ENCODE data around the gene CLK4. TPM values are rescaled to one million over a fixed set of nuclear protein-coding genes. Genes with fewer than 3 reads are reported as not detected.

CLK4 gene
- total RNA-seq, 1 experiment from 2014 or later: 29.3 TPM

DNA sequence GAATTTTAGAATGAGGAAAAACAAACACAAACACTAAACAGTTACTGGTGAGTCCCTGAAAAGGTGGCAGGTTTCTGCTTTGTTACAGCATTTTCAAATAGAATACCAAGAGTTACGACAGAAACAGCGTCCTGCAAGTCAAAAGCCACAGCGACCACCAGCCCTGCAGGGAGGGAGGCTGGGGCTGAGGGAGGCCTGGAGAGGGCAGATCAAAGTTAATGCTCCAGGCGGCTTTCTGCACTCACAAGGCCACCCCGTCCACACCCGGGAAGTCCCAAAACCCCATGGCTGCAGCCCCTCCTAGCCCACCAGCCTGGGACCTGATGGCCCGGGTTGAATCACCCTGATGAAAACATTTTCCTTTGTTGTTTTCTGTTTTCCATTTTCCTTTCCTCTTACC lies 65.9 kb downstream of the CLK4 start:
- H3K9me3 Mint-ChIP-seq (ENCODE audit: low read depth, unreplicated experiment): peaks cover 7% of the 10 kb centered on the region
- H3K27ac Mint-ChIP-seq (ENCODE audit: unreplicated experiment): no peak overlapping the region
- H3K4me1 Mint-ChIP-seq (ENCODE audit: low read depth, unreplicated experiment): no peaks in the 10 kb centered on the region
- intact Hi-C loops (cut with micrococcal nuclease; ENCODE audit: unreplicated experiment): no loop called here
- H3K4me3 Mint-ChIP-seq (ENCODE audit: low read depth, unreplicated experiment): no peak overlapping the region
- DNase-seq: no peak
- TF ChIP-seq, protein P1, sequence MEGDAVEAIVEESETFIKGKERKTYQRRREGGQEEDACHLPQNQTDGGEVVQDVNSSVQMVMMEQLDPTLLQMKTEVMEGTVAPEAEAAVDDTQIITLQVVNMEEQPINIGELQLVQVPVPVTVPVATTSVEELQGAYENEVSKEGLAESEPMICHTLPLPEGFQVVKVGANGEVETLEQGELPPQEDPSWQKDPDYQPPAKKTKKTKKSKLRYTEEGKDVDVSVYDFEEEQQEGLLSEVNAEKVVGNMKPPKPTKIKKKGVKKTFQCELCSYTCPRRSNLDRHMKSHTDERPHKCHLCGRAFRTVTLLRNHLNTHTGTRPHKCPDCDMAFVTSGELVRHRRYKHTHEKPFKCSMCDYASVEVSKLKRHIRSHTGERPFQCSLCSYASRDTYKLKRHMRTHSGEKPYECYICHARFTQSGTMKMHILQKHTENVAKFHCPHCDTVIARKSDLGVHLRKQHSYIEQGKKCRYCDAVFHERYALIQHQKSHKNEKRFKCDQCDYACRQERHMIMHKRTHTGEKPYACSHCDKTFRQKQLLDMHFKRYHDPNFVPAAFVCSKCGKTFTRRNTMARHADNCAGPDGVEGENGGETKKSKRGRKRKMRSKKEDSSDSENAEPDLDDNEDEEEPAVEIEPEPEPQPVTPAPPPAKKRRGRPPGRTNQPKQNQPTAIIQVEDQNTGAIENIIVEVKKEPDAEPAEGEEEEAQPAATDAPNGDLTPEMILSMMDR (IDR thresholded peaks at IDR 0.05; ENCODE audit: unreplicated experiment): no peak
- no TSS peak for BruUV-seq (replicated peaks)
- H3K36me3 Mint-ChIP-seq (ENCODE audit: insufficient read depth, unreplicated experiment): no peaks in the 10 kb centered on the region
- no peaks in the 10 kb centered on the region for H3K27me3 Mint-ChIP-seq (ENCODE audit: unreplicated experiment)
- CTCF ChIA-PET: interaction anchor here (0.6 kb wide), 1 partner anchor 1525 kb away, joined by 3 read pairs; no protein-coding TSS in a partner anchor

DNA sequence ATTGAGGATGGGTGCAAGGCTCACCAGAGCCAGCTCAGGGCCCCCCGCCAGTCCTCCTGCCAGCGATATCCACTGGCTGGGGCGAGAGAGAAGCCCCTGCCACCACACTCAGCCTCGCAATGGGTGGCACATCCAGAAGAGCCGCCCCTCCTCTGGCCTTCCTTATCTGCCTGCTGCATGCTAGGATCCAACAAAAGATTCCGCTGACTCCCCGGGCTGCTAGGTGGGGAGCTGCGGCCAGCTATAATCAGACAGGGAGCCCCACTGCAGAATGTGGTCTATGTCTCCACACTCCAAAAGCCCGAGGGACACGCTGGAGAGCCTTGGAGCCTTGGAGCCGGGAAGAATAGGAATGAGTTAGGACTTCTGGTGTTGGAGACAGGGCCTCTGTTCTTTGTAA lies 69.4 kb downstream of the CLK4 start:
- Mint-ChIP-seq H3K36me3 (ENCODE audit: insufficient read depth, unreplicated experiment) (no peaks in the 10 kb centered on the region), H3K4me3 (ENCODE audit: low read depth, unreplicated experiment) (no peak overlapping the region), H3K9me3 (ENCODE audit: low read depth, unreplicated experiment) (peaks cover 14% of the 10 kb centered on the region), H3K27me3 (ENCODE audit: unreplicated experiment) (no peaks in the 10 kb centered on the region), H3K27ac (ENCODE audit: unreplicated experiment) (no peak overlapping the region), H3K4me1 (ENCODE audit: low read depth, unreplicated experiment) (no peaks in the 10 kb centered on the region)
- no TSS peak for BruUV-seq (replicated peaks)
- CTCF ChIA-PET: no interaction called here
- TF ChIP-seq, protein P1 (IDR thresholded peaks at IDR 0.05; ENCODE audit: unreplicated experiment): no peak
- DNase-seq: no peak
- intact Hi-C loops (cut with micrococcal nuclease; ENCODE audit: unreplicated experiment): no loop called here

DNA sequence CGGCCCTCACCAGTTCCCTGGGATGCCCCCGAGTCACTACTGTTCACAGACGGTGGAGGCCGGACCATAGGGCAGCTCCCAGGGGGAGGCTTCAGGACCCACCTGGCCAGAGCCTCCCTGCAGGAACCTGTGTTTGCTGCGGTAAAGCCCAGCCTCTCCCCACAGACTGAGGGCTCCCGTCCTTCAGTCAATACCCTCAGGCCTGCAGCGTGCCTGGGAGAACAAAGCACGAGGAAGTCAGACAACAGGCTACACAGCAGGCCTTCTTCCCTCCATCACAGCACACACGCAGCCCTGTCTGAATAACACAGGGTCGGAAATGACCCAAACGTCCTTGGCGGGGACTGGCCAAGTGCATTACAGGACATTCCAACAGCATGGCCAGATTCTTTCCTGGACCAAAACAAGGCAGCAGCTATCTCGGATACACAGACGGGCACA lies 71.1 kb downstream of the CLK4 start:
- no peak for DNase-seq
- Mint-ChIP-seq H3K27ac (ENCODE audit: unreplicated experiment) (no peak overlapping the region), H3K36me3 (ENCODE audit: insufficient read depth, unreplicated experiment) (no peaks in the 10 kb centered on the region), H3K9me3 (ENCODE audit: low read depth, unreplicated experiment) (peaks cover 14% of the 10 kb centered on the region), H3K4me3 (ENCODE audit: low read depth, unreplicated experiment) (no peak overlapping the region), H3K4me1 (ENCODE audit: low read depth, unreplicated experiment) (no peaks in the 10 kb centered on the region), H3K27me3 (ENCODE audit: unreplicated experiment) (no peaks in the 10 kb centered on the region)
- no TSS peak for BruUV-seq (replicated peaks)
- CTCF ChIA-PET: no interaction called here
- TF ChIP-seq, protein P1 (IDR thresholded peaks at IDR 0.05; ENCODE audit: unreplicated experiment): no peak
- intact Hi-C loops (cut with micrococcal nuclease; ENCODE audit: unreplicated experiment): no loop called here

DNA sequence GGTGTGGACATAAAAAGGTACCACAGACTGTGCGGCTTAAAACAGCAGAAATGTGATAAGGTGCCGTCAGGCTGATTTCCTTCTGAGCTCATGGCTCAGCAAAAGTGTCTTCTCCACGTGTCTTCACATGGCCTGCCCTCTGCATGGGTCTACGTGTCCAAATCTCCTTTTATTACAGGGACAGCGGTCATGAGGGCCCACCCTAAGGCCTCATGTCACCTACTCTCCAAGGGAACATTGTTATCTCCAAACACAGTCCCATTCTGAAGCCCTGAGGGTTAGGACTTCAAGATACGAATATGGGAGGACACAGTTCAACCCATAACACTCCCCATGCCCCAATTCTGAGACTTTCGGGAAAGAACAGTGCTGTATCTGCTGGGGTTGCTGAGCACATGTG lies 71.8 kb downstream of the CLK4 start:
- TF ChIP-seq, protein P1 (IDR thresholded peaks at IDR 0.05; ENCODE audit: unreplicated experiment): no peak

More for the DNA sequence above, 71.8 kb downstream of the CLK4 start:
- intact Hi-C loops (cut with micrococcal nuclease; ENCODE audit: unreplicated experiment): no loop called here
- no peak for DNase-seq
- CTCF ChIA-PET: no interaction called here
- no peaks in the 10 kb centered on the region for H3K4me1 Mint-ChIP-seq (ENCODE audit: low read depth, unreplicated experiment)
- no TSS peak for BruUV-seq (replicated peaks)
- H3K27ac Mint-ChIP-seq (ENCODE audit: unreplicated experiment): no peak overlapping the region
- H3K27me3 Mint-ChIP-seq (ENCODE audit: unreplicated experiment): no peaks in the 10 kb centered on the region
- no peaks in the 10 kb centered on the region for H3K36me3 Mint-ChIP-seq (ENCODE audit: insufficient read depth, unreplicated experiment)
- H3K4me3 Mint-ChIP-seq (ENCODE audit: low read depth, unreplicated experiment): no peak overlapping the region
- H3K9me3 Mint-ChIP-seq (ENCODE audit: low read depth, unreplicated experiment): peaks cover 12% of the 10 kb centered on the region
